CD4-positive, alpha-beta T cell treated with Interleukin-1 beta for 1 hour (primary cell): ENCODE results near the gene DSCAML1.

Experiments
- DNase-seq, 2 donors: peaks; one replicate each; pipeline ENCODE4 v3.0.0-alpha.2; 2020 to 2022

The DSCAML1 gene

DNA sequence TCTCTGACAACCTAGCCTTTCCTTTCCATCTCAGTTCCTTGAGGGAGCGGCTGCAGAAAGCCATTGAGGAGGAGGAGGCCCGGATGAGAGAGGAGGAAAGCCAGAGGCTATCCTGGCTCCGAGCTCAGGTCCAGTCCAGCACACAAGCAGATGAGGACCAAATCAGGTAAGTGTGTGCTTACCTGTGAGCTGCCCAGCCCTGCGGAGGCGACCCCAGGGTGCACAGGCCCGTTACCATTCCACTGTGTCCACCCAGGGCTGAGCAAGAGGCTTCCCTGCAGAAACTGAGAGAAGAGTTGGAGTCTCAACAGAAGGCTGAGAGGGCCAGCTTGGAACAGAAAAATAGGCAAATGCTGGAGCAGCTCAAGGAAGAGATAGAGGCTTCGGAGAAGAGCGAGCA lies 406.3 kb downstream of the DSCAML1 start:
- DNase-seq, result no peak

DNA sequence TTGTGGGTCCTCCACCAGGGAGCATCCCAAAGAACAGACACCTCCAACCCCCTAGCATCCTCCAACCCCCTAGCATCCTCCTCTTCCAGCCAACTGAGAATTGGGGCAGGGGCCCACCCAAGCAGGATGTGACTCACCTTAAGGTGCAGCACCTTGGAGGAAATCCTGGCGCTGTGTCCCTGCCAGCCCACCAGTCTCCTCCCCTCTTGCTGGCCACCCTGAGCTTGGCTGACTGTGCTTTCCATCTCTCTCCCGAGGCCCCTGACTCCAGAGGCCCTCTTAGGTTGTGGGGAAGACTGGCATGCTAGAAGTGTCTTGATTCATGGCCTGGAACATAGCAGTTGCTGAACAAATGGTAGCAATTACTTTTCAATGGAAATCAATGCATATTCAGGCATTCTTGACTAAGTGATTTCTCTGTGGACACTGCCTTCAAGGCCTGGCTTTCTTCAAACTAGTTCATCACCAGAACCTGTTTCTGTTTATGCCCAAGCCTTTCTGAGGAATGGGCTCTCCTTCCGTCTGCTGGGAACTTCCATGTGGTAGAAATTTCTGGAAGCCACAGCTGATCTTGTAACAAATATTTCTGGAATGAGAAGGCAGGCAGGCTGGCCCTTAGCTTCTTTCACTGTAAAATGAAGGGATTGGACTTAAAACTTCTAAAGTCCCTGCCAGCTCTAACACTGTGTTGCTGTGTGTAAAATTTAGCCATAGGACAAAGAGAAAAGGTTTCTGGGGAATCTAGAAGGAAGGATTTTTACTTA lies 408.8 kb downstream of the DSCAML1 start:
- no peak for DNase-seq

DNA sequence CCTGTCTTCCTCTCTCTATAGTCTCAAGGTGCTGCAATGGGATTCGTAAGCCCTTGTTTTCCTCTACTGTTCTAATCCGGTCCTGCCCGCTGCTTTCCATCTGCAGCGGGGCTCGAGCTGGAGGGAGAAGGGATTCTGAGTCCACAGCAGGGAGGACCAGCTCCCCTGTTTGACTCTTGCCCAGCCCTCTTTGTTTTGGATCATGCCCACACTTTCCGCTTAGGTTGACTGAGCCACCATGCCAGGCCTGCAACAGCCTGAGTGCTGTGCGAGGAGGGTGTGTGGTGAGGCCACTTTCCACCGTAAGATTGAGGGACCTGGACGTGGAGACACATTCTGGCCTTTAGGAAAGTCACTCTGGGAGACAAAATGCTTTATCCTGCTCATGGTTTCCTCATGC lies 411.1 kb downstream of the DSCAML1 start:
- DNase-seq, result no peak

DNA sequence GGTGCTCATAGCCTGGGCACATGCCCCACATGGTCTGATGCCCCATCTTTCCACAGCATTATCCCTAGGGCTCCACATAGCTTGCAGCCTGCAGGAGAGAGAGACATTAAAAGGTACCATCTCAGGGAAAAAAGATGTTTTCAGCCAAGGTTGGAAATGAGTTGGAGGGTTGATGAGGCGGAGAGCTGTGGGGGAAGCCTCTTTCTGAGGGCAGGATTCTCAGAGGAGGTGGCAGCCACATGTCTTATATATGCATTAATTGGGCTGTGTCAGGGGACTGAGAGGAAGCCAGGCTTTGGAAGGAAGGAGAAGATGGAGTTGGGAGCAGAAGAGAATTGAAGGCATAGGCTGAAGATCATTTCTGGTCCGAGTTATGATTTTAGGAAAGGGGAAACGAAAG lies 411.5 kb downstream of the DSCAML1 start:
- DNase-seq, result no peak

DNA sequence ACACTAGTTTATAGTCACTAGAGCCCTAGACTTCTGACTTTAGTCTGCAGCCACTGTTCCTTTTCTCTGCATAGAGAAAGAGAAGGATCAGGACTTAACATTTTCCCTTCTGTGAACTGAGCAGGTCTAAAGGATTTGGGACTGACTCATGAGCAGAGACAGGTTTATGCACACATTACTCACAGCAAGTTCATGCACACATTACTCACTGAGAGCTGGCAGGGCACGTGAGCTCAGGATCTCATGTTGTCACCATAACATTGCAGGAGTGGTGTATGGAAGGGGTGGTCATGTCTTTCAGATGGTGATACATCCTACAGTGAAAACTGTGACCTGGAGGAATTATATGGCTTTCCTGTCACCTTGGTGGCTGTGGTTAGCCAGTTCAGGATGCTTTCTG lies 413.0 kb downstream of the DSCAML1 start:
- no peak for DNase-seq

DNA sequence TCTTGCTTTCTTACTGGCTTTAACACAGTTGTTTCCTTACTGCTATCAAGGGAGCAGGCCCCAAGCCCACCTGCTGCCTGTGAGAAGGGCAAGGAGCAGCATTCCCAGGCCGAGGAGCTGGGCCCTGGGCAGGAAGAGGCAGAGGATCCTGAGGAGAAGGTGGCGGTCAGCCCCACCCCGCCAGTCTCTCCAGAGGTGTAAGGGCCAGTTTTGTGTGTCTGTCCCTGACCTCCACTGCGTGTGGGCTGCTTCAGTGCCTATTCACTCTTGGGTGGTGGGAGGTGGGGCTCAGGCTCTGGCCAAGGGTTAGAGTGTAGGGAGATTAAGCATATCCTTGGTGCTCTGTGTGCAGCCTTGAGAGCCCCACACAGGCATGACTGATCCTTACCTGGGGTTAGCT lies 414.3 kb downstream of the DSCAML1 start:
- no peak for DNase-seq

DNA sequence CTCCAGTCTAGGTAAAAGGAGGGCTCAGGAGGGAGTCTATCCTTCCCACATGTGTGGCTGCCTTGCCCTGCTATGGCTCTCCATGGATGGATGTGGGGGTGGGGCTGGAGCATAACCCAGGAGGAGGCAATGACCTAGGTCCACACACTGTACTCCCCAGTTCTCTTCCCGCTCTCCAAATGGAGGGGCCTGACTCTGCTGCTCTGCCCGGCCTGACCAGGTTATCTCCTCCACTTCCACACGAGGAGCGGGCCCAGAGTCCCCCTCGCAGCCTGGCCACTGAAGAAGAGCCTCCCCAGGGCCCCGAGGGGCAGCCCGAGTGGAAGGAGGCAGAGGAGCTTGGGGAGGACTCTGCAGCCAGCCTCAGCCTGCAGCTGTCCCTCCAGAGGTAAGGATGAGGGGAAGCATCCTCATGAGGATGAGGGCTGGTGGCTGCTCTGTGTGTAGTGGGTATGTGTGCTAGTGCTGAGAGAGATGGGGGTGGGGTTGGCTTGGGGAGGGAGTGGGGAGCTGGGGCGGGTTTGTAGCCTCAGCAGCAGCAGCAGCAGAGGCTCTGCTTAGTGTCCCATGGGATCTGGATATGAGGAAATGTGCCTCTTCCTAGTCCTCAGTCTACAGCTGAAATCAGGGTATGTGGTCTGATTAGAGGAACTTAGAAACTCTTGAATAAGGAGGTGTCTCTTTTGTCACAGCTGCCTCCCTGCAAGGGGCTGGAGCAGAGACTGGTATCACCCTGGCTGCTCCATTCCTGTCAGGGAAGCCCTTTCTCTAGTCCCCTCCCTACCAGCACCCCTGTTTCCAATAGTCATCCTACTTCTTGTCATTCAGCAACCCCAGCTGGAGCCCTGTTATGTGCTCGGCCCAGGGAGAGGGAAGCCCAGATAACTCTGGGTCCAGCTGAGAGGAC lies 415.3 kb downstream of the DSCAML1 start:
- no peak for DNase-seq

DNA sequence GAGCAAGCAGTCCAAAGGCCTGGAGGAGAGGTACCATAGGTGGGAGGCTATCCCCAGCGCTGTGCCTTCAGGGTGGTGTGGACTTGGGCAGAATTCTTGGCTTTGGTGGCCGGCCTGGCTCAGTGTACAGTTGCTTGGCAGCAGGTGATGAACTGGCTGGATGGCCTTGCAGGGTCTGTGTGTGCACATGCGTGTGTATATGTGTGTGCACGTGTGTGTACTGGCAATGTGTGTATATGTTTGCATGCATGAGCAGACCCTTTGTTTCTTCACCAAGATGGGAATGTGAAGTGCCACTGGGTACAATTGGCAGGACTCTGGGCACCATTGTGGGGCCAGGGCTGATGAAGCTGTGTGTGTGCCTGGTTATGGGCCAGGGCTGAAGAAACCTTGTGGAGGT lies 416.3 kb downstream of the DSCAML1 start:
- no peak for DNase-seq

DNA sequence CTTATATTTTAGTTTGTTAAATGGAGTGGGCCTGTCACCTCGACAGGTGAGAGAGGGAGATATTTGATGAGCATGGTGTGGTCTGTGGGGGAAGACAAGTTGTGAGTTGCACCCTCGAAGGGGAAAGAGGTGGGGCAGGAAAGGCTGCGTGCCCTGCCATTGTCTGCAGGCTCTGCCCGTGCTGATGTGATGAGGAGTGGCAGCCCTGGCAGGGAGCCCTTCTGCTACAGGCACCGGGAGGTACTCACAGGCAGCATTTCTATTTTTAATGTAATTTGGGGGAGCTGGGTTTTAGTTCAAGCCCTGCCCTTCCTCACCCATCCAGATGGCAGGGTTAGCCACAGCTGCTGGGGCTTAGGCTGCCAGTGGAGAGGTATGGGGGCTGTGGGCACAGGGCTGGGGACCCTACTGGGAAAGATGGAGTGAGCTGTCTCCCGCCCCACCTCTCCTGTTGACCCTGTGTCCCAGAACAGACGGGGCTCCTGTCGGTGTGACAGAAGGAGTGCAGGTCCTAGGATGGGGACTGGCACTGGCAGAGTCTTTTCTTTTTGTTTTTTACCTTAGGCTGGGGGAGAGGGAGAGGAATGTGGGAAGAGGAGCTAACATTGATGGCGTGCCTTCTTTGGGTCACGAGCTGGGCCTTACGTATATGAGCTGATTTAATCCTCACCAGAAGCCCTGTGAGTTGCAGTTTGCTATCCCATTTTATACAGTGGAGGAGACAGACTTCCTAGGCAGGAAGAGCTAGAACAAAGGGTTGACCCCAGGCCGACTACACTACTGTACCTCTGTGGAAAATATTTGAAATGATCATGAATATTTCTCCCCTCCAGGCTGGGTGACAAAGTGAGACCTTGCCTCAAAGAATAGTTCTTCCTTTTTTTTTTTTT lies 417.8 kb downstream of the DSCAML1 start:
- DNase-seq, result no peak
